ENCODE data around the gene RASSF1.

RASSF1 gene

DNA sequence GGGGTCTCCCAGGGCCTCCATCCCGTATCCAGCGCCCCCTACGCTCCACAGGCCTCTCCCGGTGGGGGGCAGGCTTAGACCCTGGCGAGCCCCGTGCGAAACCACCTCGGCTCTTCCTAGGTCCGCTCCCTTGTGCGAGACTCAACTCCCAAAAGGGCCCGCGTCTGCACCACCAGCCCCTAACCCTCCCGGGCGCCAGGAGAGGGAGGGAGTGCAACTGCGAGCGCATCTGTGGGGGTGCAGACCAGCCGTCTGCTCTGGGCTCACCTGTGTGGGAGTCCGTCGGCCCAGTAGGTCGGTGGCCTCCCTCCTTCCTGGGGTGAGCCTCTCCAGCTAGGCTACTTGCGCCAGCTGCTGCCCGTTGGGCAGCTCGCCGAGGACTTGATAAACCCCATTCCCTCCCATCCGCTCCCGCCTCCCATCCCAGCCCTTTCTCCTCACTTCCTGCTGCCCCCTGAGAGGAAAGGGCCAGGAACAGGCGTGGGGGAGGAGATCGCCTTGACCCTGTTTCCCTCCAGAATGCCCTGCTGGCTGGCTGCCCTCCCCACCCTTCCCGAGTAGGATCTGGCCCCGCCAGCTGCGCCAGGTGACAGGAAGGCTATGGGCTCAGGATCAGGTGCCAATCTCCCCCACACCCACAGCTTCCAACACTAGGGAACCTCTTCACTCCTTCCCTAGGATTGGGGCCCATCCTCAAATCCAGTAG is 18.1 kb downstream of the RASSF1 start, which contains the start of gene HYAL2:
Gene HYAL2 (minus strand): TSS at position 360 of the 706 bp plus-strand sequence. CDS start 2,256 bp downstream, outside the sequence.
- TF ChIP-seq, protein P1, sequence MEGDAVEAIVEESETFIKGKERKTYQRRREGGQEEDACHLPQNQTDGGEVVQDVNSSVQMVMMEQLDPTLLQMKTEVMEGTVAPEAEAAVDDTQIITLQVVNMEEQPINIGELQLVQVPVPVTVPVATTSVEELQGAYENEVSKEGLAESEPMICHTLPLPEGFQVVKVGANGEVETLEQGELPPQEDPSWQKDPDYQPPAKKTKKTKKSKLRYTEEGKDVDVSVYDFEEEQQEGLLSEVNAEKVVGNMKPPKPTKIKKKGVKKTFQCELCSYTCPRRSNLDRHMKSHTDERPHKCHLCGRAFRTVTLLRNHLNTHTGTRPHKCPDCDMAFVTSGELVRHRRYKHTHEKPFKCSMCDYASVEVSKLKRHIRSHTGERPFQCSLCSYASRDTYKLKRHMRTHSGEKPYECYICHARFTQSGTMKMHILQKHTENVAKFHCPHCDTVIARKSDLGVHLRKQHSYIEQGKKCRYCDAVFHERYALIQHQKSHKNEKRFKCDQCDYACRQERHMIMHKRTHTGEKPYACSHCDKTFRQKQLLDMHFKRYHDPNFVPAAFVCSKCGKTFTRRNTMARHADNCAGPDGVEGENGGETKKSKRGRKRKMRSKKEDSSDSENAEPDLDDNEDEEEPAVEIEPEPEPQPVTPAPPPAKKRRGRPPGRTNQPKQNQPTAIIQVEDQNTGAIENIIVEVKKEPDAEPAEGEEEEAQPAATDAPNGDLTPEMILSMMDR (conservative IDR thresholded peaks at IDR 0.05): no peak
- no peak for TF ChIP-seq ZFX (IDR thresholded peaks at IDR 0.05)
- peak within 1 kb of the TSS; percentile 90 for H3K27ac ChIP-seq

DNA sequence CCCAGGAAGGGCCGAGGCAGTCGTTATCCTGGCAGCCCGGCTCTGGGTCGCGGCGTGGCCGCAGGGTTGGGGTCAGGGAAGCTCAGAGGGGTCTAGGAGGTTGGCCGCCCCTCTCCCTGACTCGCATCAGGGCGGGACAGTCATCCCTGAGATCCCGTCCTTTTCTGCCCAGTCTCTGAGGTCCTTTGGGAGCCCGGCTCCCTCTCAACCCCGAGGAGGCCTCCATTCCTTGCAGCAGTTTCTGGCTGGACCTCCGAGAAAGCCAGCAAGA is 18.6 kb downstream of the RASSF1 start:
- TF ChIP-seq, protein P1 (conservative IDR thresholded peaks at IDR 0.05): no peak
- no peak for TF ChIP-seq ZFX (IDR thresholded peaks at IDR 0.05)
- peak overlapping the region; percentile 90 for H3K27ac ChIP-seq

DNA sequence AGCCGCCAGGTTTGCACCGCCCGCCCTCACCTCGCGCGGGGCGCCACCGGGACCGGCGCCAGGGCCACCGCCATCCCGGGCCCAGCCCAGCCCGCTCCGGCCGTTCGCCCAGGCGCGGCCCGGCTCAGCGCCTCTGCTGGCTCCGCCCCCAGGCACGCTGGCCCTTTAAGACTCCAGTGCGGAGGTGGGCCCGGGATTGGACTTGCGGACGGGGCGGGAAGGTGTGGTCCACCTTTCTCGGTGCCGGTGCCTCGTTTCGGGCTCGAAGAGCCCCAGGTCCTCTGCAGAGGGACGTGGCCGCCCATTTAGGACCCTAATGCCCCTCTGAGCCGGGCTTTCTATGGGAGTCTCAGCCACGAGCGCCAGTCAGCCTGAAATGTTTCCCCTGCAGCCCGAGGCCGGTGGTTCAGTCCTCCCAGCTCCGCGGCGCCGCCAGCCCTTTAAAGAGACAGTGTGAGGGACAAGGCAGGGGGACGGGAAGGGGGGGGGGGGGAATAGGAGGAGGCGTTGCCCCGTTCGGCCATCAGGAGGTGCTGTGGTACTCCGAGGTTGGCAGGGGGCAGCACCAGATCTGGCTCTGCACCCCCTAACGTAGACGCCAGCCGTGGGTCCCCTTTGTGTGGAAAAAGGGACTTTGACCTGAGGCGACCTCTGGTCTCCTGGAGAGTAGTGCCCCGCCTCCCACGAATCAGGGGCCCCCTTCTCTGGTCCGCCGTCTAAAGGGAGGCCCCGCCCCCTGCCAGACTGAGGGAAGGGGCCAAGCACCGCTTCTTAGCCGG is 19.1 kb downstream of the RASSF1 start:
- TF ChIP-seq, protein P1 (conservative IDR thresholded peaks at IDR 0.05): peak; percentile 65
- TF ChIP-seq ZFX (IDR thresholded peaks at IDR 0.05): peak; percentile 63; the same call in 1 of the 2 replicates

DNA sequence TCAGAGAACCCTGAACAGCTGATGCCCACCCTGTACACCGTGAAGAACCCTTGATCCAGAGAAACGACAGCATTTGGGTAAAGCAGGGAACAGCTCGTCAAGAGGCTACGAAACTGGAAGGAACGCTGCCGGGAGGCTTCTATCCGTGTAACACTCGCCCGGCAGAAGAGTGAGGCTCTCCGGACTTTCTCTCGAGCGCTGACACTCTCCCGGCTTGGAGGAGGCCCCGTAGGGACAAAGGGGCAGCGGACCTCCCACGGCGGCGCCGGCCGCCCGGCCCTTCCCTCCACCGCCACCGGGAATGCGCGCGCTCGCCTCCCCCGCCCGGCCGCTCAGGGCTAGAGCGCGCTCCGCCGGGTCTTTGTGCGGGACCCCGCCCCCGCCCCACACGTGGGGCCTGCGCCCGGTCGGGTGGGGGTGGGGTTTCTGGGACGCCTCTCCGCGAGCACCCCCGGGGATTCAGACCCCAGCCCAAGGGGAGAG is 19.7 kb downstream of the RASSF1 start:
- no peak for TF ChIP-seq ZFX (IDR thresholded peaks at IDR 0.05)
- TF ChIP-seq, protein P1 (conservative IDR thresholded peaks at IDR 0.05): no peak
- peak overlapping the region; percentile 90 for H3K27ac ChIP-seq

More for the DNA sequence above, 19.1 kb downstream of the RASSF1 start:
- H3K27ac ChIP-seq: peak overlapping the region; percentile 90

DNA sequence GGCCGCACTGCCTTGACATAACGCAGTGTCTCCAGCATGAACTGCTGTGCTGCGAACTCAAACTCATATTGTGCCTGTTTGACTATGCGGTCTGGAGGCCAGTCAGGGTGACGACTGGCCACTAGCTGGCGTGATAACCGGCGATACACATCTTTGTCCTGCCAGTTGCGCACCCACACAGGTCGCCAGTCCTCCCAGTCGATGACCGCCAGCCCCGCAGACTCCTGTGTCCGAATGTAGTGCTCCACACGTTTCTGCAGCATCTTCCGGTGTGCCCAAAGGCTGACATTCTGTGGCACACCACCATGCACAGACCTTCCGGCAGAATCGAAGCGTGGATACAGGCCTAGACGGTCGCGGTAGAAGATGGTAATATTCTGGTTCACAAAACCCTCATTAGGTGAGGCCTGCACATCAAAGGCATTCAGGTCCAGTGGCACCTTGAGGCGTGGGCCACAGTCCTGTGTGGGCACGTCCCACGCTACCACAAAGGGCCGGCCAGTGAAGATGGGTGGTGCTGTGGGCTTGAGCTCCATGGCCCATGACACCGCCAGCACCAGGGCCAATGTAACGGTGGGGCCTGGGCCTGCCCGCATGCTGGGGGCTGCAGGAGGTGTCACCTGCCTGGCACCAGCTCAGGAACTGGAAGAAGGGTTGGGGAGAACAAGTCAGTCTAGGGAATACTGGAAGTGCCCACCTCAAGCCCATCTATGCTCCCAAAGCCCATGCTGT is 20.6 kb downstream of the RASSF1 start:
- TF ChIP-seq, protein P1 (conservative IDR thresholded peaks at IDR 0.05): no peak
- TF ChIP-seq ZFX (IDR thresholded peaks at IDR 0.05): no peak
- H3K27ac ChIP-seq: peak overlapping the region; percentile 90

DNA sequence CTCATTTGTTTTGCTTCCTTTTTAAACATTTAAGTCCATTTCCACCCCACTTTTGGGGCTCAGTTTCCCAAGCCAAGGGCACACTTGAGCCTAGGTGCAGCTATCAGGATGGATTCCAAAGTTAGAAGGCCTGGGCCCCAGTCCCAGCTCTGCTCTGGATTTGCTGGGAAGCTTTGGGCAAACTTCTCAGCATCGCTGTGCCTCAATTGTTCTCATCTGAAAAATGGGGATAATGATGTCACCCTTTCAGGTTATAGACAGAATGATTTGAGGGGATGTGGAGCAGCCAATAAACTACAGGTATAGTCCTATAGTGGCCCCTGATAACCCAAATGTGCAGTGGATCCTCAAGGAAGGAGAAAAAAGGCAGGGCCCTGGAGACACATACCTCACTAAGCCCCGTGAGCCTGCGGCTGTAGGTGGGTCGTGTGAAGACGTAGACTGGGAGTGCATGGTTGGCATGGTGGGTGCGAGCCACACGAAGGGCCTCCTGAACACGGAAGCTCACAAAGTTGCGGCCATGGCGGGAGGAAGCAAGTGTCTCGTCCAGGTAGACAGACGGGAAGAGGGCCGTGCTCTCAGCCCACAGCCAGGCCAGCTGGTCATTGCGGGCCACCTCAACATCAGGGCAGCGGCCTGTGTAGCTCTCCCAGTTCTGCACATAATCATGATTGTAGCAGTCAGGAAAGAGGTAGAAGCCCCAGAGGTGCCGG is 21.3 kb downstream of the RASSF1 start:
- H3K27ac ChIP-seq: no peak overlapping the region; the same call in 1 of the 2 replicates
- TF ChIP-seq ZFX (IDR thresholded peaks at IDR 0.05): no peak
- TF ChIP-seq, protein P1 (conservative IDR thresholded peaks at IDR 0.05): no peak
